ENCODE results near the gene CCP110.

DNA sequence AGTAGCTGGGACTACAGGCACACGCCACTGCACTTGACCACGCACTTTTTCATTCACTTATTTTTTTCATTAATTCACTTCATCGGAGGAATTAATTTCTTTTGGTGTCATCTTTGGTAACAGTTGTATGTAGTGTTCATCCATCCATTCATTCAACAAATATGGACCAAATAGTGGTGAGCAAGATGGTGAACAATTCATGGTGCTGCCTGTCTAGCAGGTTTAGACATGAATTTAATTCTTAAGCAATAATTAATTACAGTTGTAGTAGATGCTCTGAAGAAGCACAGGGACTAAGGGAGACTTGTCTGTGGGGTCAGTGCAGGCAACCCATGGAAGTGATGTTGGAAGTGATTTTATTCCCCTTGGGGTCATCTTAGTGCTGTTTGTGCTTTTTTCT, 24.3 kb upstream of the CCP110 start:
- no peak for TF ChIP-seq EP300 (IDR thresholded peaks at IDR 0.05)
- TF ChIP-seq, protein P1, sequence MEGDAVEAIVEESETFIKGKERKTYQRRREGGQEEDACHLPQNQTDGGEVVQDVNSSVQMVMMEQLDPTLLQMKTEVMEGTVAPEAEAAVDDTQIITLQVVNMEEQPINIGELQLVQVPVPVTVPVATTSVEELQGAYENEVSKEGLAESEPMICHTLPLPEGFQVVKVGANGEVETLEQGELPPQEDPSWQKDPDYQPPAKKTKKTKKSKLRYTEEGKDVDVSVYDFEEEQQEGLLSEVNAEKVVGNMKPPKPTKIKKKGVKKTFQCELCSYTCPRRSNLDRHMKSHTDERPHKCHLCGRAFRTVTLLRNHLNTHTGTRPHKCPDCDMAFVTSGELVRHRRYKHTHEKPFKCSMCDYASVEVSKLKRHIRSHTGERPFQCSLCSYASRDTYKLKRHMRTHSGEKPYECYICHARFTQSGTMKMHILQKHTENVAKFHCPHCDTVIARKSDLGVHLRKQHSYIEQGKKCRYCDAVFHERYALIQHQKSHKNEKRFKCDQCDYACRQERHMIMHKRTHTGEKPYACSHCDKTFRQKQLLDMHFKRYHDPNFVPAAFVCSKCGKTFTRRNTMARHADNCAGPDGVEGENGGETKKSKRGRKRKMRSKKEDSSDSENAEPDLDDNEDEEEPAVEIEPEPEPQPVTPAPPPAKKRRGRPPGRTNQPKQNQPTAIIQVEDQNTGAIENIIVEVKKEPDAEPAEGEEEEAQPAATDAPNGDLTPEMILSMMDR (IDR thresholded peaks at IDR 0.05) = no peak
- TF ChIP-seq POLR2A (IDR thresholded peaks at IDR 0.05) = no peak

Data from suprapubic skin (tissue), 3 donors.